Activated T-cell treated with anti-CD3 and anti-CD28 coated beads, Interleukin-2, amount 50 U/mL, for 24 hours (primary cell): ENCODE measurements around the gene NPY2R.

Source experiments
- DNase-seq: peaks from one replicate; pipeline ENCODE4 v3.0.0-alpha.2; 2020
- H3K27ac Mint-ChIP-seq: 2 replicates; pipeline ENCODE4 v1.8.0; 2020; ENCODE audit warnings: mild to moderate bottlenecking, mixed read lengths
- H3K27me3 Mint-ChIP-seq: 2 replicates; pipeline ENCODE4 v1.8.0; 2020; ENCODE audit warnings: mixed read lengths
- H3K36me3 Mint-ChIP-seq: 2 replicates; pipeline ENCODE4 v1.8.0; 2020; ENCODE audit warnings: low read depth, mixed read lengths
- H3K4me1 Mint-ChIP-seq: 2 replicates; pipeline ENCODE4 v1.8.0; 2020; ENCODE audit warnings: low read depth, mixed read lengths
- H3K4me3 Mint-ChIP-seq: 2 replicates; pipeline ENCODE4 v1.8.0; 2020; ENCODE audit warnings: mild to moderate bottlenecking, moderate library complexity, mixed read lengths
- H3K9me3 Mint-ChIP-seq: 2 replicates; pipeline ENCODE4 v1.8.0; 2020; ENCODE audit warnings: mixed read lengths

NPY2R gene, protein sequence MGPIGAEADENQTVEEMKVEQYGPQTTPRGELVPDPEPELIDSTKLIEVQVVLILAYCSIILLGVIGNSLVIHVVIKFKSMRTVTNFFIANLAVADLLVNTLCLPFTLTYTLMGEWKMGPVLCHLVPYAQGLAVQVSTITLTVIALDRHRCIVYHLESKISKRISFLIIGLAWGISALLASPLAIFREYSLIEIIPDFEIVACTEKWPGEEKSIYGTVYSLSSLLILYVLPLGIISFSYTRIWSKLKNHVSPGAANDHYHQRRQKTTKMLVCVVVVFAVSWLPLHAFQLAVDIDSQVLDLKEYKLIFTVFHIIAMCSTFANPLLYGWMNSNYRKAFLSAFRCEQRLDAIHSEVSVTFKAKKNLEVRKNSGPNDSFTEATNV

DNA sequence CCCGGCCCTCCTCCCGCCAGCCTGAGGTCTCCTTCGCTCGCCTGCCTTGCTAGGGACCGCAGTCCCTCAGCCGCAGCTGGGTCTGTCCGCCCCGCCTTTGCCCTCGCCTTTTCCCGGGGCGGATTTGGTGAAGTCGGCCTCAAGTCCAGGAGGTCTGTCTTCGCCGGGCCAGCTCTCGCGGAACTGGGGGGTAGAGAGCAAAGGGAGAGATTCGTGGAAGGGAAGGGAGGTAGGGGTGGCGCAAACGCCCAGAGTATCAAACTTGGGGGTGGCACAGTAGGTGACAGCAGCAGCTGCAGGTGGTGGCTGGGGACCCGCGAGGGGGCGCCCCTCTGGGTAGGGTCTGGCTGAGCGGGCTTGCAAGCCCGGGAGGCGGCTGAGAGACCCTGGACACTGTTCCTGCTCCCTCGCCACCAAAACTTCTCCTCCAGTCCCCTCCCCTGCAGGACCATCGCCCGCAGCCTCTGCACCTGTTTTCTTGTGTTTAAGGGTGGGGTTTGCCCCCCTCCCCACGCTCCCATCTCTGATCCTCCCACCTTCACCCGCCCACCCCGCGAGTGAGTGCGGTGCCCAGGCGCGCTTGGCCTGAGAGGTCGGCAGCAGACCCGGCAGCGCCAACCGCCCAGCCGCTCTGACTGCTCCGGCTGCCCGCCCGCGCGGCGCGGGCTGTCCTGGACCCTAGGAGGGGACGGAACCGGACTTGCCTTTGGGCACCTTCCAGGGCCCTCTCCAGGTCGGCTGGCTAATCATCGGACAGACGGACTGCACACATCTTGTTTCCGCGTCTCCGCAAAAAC lies at the start of gene NPY2R:
Gene NPY2R (plus strand): TSS at position 379 of the 797 bp plus-strand sequence. CDS start 5,304 bp downstream, outside the sequence.
- Mint-ChIP-seq H3K27ac (no peak within 1 kb of the TSS), H3K36me3 (no peaks in the 10 kb centered on the region), H3K9me3 (no peaks in the 10 kb centered on the region), H3K27me3 (peaks cover 58% of the 10 kb centered on the region), H3K4me1 (no peaks in the 10 kb centered on the region), H3K4me3 (no peak within 1 kb of the TSS)
- DNase-seq, result no peak

DNA sequence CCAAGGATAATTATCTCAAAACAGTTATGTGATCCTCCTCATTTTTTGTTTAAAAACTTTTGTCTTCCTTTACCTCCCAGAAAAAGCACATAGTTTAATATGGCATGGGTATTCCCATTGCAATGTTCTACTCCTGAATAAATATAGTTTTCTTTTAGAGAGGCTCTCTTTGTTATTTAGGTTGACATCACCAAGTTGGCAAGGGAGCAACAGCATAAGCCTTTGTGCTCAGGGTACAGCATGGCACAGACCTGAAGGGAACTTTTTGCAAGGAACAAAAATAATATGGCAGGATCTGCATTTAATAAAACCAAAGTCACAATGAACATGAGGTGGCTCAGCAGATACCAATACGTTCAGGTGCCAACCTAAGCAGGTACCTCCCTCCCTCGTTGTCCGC lies 47.1 kb upstream of the NPY2R start:
- H3K9me3 Mint-ChIP-seq, result no peaks in the 10 kb centered on the region
- no peak for DNase-seq
- H3K27me3 Mint-ChIP-seq, result no peaks in the 10 kb centered on the region
- no peaks in the 10 kb centered on the region for H3K36me3 Mint-ChIP-seq
- no peaks in the 10 kb centered on the region for H3K4me1 Mint-ChIP-seq
- H3K4me3 Mint-ChIP-seq, result no peak overlapping the region
- no peak overlapping the region for H3K27ac Mint-ChIP-seq

DNA sequence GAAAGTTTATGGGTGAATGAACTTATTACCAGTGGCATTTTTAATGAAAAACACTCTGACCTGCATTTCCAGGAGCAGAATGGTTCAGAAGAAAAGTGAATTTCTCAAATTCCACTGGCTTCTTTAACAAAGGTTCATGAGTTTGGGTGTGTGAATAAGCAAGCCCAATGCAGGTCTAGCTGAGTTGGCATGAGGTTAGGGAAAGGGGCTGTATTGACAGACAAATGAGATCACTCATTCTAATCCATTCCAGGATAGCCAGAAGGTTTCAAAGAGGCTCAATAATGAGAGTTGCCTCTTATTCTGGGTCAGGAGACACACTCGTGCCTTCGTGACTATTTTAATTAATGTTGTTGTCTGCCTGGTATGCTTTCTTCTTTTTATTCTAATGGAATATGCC lies 43.7 kb upstream of the NPY2R start:
- peaks cover 3% of the 10 kb centered on the region for H3K9me3 Mint-ChIP-seq
- no peak for DNase-seq
- no peaks in the 10 kb centered on the region for H3K4me1 Mint-ChIP-seq
- H3K4me3 Mint-ChIP-seq, result no peak overlapping the region
- H3K27me3 Mint-ChIP-seq, result no peaks in the 10 kb centered on the region
- no peaks in the 10 kb centered on the region for H3K36me3 Mint-ChIP-seq
- H3K27ac Mint-ChIP-seq, result no peak overlapping the region

GRCh38 chr4:155170569-155170968 lies 37.9 kb upstream of the NPY2R start:
- H3K4me3 Mint-ChIP-seq, result no peak overlapping the region
- peaks cover 3% of the 10 kb centered on the region for H3K9me3 Mint-ChIP-seq
- no peak for DNase-seq
- no peaks in the 10 kb centered on the region for H3K4me1 Mint-ChIP-seq
- H3K27ac Mint-ChIP-seq, result no peak overlapping the region
- H3K27me3 Mint-ChIP-seq, result no peaks in the 10 kb centered on the region
- no peaks in the 10 kb centered on the region for H3K36me3 Mint-ChIP-seq

DNA sequence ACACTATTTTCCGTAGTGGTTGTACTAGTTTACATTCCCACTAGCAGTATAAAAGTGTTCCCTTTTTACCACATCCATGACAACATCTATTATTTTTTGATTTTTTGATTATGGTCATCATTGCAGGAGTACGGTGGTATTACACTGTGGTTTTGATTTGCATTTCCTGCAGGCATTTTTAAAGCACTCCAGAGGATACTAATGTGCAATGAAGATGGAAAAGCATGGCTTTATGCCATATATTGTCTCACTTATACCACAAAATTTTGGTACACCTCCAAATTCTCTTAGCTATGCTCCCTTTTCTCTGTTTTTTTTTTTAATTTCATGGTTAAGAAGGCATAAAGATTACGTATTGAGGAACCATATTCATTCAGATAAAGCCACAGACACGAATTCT lies 35.1 kb upstream of the NPY2R start:
- Mint-ChIP-seq H3K9me3 (peaks cover 3% of the 10 kb centered on the region), H3K27me3 (no peaks in the 10 kb centered on the region), H3K36me3 (no peaks in the 10 kb centered on the region), H3K4me1 (no peaks in the 10 kb centered on the region), H3K4me3 (no peak overlapping the region), H3K27ac (no peak overlapping the region)
- no peak for DNase-seq

GRCh38 chr4:155174668-155175067 lies 33.8 kb upstream of the NPY2R start:
- no peak for DNase-seq
- Mint-ChIP-seq H3K27me3 (no peaks in the 10 kb centered on the region), H3K9me3 (no peaks in the 10 kb centered on the region), H3K27ac (no peak overlapping the region), H3K36me3 (no peaks in the 10 kb centered on the region), H3K4me3 (no peak overlapping the region), H3K4me1 (no peaks in the 10 kb centered on the region)

DNA sequence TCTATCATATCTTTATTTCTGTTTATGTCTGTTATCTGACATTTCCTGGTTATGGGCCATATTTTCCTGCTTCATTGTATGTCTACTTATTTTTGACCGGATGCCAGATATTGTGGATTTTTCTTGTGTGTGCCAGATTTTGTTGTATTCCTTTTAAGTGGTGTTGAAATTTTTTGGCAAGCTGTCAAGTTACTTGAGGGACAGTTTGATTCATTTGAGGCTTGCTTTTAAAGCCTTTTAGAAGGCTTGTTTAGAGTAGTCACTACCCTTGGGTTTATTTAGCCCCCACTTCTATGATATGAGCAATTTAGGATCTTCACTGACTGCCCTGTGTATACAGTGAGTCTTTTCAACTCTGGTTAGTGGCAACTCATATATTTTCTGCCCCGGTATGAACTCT lies 29.2 kb upstream of the NPY2R start:
- H3K27me3 Mint-ChIP-seq, result no peaks in the 10 kb centered on the region
- H3K9me3 Mint-ChIP-seq, result no peaks in the 10 kb centered on the region
- H3K36me3 Mint-ChIP-seq, result no peaks in the 10 kb centered on the region
- no peaks in the 10 kb centered on the region for H3K4me1 Mint-ChIP-seq
- H3K4me3 Mint-ChIP-seq, result no peak overlapping the region
- no peak for DNase-seq
- H3K27ac Mint-ChIP-seq, result no peak overlapping the region

- DNase-seq, result no peak
- Mint-ChIP-seq H3K9me3 (no peaks in the 10 kb centered on the region), H3K4me3 (no peak overlapping the region), H3K36me3 (no peaks in the 10 kb centered on the region), H3K27me3 (no peaks in the 10 kb centered on the region), H3K4me1 (no peaks in the 10 kb centered on the region), H3K27ac (no peak overlapping the region)
Measured at GRCh38 chr4:155186972-155187371, 21.5 kb upstream of the NPY2R start.

DNA sequence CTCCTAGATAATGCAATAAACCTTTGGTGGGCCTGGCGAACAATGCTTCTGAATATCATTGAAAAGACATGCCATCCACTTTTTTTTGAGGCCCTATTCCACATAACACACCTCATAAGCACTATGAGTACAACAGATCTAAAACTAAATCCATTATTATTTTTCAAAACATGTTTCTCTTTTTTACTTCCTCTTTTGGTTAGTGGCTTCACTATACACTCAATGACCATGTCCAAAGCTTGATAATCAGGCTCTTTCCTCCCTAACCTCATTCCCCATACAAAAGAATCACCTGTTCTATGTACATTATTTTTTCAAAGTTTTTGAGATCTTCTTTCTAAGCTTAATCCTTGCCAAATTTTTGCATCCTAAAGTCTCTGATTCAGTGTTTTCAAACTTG lies 20.4 kb upstream of the NPY2R start:
- no peak overlapping the region for H3K4me3 Mint-ChIP-seq
- DNase-seq, result no peak
- no peaks in the 10 kb centered on the region for H3K36me3 Mint-ChIP-seq
- H3K27me3 Mint-ChIP-seq, result no peaks in the 10 kb centered on the region
- no peaks in the 10 kb centered on the region for H3K4me1 Mint-ChIP-seq
- no peak overlapping the region for H3K27ac Mint-ChIP-seq
- no peaks in the 10 kb centered on the region for H3K9me3 Mint-ChIP-seq

DNA sequence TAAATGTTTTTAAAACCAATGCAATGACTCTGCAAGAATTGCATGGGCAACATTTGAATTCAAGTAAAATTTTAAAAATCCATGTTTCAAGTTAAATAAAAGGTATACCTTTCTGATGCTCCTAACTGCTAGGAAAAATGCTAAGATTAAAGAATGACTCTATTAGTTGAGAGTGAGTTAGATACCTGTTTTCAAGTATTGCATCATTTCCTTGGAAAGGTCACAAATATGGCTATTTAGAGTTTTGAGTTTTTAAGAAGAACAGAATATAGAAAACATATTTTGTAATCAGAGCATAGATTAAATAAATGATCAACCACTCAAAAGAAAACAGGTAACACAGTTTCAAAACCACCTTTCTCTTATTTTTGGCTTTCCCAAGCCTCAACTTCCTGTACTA lies 18.3 kb upstream of the NPY2R start:
- no peaks in the 10 kb centered on the region for H3K27me3 Mint-ChIP-seq
- DNase-seq, result no peak
- no peaks in the 10 kb centered on the region for H3K9me3 Mint-ChIP-seq
- H3K4me3 Mint-ChIP-seq, result no peak overlapping the region
- H3K36me3 Mint-ChIP-seq, result no peaks in the 10 kb centered on the region
- no peak overlapping the region for H3K27ac Mint-ChIP-seq
- no peaks in the 10 kb centered on the region for H3K4me1 Mint-ChIP-seq

DNA sequence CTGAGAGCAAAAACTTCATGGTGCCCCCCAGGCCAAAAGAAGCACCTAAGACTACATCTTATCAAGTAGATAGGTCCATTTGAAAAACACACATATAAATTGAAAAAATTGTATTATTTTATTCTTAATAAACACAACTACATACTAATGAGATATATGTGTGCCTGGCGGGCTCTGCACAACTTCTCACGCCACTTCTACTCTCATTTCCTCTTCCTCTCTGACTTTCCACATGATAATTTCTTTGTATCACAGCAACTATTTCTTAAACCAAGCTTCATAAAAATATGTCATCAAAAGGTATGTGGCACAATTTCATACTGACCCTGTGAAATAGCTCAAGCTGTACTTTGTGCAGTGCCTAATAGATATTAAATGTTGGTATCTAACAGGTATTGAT lies 10.7 kb upstream of the NPY2R start:
- DNase-seq, result no peak
- H3K27ac Mint-ChIP-seq, result no peak overlapping the region
- peaks cover 3% of the 10 kb centered on the region for H3K9me3 Mint-ChIP-seq
- H3K36me3 Mint-ChIP-seq, result no peaks in the 10 kb centered on the region
- H3K4me3 Mint-ChIP-seq, result no peak overlapping the region
- H3K4me1 Mint-ChIP-seq, result no peaks in the 10 kb centered on the region
- H3K27me3 Mint-ChIP-seq, result no peaks in the 10 kb centered on the region

DNA sequence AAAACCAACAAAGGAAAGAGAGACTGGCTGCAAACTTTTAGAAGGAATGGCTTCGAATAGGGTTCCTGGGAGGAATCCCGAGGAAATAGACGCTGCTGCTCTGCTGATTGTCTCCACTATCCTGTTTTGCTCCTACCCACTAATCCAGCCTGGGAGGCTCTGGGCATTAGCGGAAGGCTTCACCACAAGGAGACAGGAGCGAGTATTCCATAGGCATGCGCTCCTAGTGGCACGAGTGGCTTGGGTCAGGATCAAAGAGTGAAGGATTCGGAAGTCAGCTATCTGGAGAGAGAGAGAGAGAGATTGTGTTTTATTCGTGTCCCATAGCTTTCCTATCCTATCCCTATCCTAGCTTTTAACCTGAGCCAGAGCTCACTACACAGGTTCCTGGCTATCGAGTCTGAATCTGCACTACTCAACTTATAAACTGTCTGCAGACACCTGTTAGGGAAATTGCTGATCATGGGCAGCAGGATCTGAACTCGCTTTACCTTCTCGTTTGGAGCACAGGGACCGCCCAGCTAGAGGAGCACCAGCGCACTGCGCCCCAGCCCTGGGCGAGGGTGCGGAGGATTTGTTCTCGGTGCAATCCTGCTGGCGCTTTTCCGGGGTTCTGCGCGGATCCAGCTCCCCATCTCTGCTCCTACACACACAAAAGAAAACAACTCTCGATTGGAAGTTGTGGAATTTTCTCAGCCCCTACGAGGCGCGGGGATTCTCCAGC lies 740 bp upstream of the NPY2R start:
- Mint-ChIP-seq H3K36me3 (no peaks in the 10 kb centered on the region), H3K4me3 (no peak overlapping the region), H3K27me3 (peaks cover 58% of the 10 kb centered on the region), H3K9me3 (no peaks in the 10 kb centered on the region), H3K27ac (no peak overlapping the region), H3K4me1 (no peaks in the 10 kb centered on the region)
- DNase-seq, result no peak

DNA sequence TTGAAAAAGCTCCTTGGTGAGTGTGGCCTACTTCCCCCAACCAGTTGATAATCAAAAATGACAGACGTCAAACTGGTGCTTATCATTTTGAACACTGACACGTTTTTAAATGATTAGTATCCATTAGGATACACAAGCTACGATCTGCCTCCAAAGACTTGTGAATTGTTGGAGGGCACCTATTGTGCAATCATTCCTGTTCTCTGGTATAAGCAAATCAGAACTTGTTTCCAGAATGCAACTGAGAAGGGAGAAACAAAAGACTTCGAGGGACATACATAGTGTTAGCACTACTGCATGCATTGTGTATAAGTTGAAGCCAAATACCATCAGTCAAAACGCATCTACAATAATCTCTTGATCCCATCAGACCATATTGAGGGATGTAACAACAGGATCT lies 11.6 kb downstream of the NPY2R start:
- H3K36me3 Mint-ChIP-seq, result no peaks in the 10 kb centered on the region
- no peak overlapping the region for H3K27ac Mint-ChIP-seq
- no peaks in the 10 kb centered on the region for H3K4me1 Mint-ChIP-seq
- H3K27me3 Mint-ChIP-seq, result no peaks in the 10 kb centered on the region
- no peak overlapping the region for H3K4me3 Mint-ChIP-seq
- DNase-seq, result no peak
- H3K9me3 Mint-ChIP-seq, result peaks cover 4% of the 10 kb centered on the region

DNA sequence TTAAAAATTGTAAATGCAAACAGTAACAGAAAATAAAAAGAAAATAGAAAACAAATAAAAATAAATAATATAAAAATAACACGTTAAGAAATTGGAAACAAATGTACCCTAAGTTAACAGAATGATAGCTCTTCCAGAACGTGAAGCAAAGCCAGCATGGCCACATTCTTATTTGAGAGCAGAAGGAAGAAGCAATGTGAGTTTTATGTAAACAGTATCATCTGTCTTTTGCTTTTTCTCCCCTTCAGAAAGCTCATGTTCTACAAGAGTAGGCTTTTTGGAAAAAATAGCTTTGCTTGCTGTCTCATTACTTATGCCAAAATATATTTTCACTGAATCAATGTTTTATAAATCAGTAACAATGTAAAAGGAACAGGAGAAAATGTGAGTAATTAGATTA lies 18.7 kb downstream of the NPY2R start:
- H3K4me1 Mint-ChIP-seq, result no peaks in the 10 kb centered on the region

DNA sequence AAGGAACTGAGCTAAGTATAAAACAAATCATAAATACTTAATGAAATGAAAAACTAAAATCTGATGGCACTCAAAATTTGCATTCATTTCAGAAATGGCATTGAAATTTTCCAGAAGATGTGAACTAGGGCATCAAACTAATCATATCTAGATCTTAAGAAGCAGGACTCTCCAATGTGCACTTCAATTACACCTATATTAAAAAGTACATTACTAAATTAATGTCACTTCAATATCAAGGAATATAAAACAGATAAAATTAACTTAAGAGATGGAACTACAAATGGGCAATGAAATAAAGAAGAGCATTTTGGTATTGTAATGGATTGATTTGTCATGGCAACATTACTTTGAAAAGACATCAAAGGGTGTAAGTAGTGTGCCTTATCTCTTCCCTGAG lies 20.3 kb downstream of the NPY2R start:
- H3K9me3 Mint-ChIP-seq, result no peaks in the 10 kb centered on the region

More for the DNA sequence above, 18.7 kb downstream of the NPY2R start:
- no peak overlapping the region for H3K27ac Mint-ChIP-seq
- no peaks in the 10 kb centered on the region for H3K9me3 Mint-ChIP-seq
- no peaks in the 10 kb centered on the region for H3K36me3 Mint-ChIP-seq
- H3K27me3 Mint-ChIP-seq, result no peaks in the 10 kb centered on the region
- no peak overlapping the region for H3K4me3 Mint-ChIP-seq
- DNase-seq, result no peak

More for the DNA sequence above, 20.3 kb downstream of the NPY2R start:
- Mint-ChIP-seq H3K27ac (no peak overlapping the region), H3K4me1 (no peaks in the 10 kb centered on the region), H3K4me3 (no peak overlapping the region), H3K36me3 (no peaks in the 10 kb centered on the region), H3K27me3 (no peaks in the 10 kb centered on the region)
- no peak for DNase-seq
